GDM1 (cell line): ENCODE results near the gene PRSS35.
A peak's percentile ranks its signal among the peaks of the same experiment; 100 is the strongest.
"Not testable (repeated sequence)": the region's sequence is repeated elsewhere in the genome, so short reads cannot be mapped to it uniquely, and the experiment has no call there.

Source experiments
- DNase-seq: peaks from one replicate; lab custom pipeline; 2025; lab: John Stamatoyannopoulos, UW

PRSS35 gene, protein sequence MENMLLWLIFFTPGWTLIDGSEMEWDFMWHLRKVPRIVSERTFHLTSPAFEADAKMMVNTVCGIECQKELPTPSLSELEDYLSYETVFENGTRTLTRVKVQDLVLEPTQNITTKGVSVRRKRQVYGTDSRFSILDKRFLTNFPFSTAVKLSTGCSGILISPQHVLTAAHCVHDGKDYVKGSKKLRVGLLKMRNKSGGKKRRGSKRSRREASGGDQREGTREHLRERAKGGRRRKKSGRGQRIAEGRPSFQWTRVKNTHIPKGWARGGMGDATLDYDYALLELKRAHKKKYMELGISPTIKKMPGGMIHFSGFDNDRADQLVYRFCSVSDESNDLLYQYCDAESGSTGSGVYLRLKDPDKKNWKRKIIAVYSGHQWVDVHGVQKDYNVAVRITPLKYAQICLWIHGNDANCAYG

DNA sequence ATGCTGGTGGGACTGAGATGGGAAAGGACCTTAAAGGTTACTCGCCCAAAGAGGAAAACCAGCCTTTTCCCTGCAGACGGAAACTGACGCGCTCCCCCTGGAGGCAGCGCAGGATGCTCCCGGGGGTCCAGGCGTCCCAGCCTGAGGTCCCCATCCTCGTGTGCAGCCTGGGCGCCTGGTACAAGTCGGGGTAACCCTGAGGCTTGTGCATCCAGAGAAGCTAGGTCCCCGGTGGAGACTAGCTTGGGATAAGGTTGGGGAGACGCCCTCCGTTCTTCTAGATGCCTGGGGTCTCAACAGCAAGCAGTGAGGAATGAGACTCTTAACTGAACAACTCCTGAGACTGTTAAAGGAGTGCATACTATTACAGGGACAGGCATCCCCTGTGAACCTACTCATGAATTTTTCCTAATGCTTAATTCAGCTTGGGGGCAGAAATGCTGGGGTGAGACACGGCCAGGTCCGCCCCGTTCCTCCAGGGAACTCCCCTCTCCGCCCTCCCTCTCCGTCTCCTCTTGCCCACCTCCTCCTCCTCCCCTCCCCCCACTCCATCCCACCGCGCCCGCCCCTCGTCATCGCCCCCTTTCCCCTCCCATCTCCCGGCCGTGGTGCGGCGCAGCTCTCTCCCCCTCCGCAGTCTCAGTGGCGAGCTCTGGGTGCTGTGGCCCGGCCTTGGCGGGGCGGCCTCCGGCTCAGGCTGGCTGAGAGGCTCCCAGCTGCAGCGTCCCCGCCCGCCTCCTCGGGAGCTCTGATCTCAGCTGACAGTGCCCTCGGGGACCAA lies at the start of gene PRSS35:
TSS of gene PRSS35 (plus strand) at position 634 of the 781 bp plus-strand sequence. CDS start 10,908 bp downstream, outside the sequence.
- no peak for DNase-seq

DNA sequence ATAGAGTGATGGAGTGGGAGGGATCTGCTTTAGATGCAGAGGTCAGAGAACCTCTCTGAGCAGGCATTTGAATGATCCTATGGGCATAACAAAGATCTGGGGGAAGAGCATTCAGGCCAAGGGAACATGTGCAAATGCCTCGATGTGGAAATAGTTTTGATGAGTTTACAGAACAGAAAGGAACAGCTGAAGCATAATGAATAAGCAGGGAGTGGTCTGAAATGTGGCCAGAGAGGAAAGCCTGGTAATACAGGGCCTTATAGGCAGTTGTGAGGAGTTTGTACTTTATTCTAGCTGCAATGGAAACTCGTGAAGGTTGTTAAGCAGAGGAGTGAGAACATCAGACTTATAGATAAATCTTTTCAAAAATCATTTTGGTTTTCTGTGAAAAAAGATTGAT lies 48.4 kb upstream of the PRSS35 start:
- DNase-seq: no peak

DNA sequence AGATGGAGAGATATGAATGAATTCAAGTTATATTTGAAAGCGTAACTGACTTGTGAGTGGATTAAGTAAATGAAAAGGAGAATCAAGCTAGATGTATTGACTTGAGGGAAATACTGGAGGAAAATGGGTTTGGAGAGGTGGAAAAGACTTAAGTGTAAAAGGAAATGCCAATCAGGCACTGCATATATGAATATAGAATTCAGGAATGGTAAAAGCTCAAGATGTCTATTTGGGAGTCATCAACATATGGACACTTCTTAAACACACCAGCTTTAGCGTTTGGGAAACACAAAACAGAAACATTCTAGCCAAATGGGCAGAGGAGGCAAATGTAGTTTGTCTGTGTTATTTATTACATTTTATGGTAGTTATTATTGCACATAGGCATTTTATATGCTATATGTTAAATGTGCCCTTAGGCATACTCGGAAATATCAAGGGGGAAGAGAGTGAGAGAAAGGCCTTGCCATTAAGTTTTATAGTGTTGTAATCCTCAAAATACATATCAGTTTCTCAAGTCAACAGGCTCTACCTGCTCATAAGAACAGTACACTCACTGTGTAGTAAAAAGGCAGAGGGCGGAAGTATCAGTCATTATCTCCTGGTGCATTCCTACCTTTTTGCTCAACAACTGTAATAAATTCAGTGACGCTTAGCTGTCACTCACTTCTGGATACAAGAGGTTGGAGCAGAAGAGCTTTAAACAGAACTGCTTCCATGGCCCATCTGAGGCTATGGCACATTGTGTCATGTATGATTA lies 47.8 kb upstream of the PRSS35 start:
- DNase-seq: no peak

DNA sequence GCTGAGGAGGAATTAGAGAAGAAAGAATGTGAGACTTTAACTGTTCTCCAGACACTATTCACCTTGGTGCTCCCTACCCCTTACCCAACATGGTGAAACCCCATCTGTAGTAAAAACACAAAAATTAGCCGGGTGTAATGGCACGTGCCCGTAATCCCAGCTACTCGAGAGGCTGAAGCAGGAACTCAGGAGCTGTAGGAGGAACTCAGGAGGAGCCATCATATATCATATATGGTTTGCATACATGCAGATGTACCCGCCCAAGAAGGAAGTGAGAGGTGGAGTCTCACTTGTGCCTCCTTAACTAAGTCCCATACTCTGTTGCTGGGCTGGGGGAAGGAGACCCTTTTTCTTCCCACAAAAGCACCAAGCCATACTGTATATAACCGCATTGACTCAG lies 46.0 kb upstream of the PRSS35 start:
- no peak for DNase-seq

DNA sequence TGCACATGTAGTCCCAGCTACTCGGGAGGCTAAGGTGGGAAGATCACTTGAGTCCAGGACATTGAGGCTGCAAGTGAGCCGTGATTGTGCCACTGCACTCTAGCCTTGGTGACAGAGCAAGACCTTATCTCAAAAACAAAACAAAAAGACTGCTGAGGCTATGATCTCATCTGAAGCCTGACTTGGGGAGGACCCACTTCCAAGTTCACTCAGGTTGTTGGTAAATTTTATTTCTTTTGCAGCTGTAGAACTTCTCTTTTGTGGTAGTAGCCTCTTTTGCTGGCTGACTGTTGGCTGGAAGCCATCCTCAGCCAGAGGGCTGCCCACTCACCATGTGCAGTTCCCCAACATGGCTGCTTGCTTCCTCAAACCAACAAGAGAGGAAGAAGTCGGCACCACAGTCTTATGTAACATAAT lies 44.7 kb upstream of the PRSS35 start:
- DNase-seq: peak; percentile 79

DNA sequence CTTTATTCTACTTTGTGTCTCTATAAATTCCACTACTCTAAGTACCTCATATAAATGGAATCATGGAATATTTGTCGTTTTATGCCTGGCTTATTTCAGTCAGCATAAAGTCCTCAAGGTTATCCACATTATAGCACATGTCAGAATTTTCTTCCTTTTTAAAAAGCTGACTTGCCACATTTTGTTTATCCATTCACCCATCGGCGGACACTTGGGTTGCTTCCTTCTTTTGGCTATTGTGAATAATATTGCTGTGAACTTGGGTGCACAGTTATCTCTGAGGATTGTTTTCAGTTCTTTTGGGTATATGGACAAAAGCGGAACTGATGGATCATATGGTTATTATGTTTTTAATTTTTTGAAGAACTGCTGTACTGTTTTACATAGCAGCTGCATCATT lies 42.3 kb upstream of the PRSS35 start:
- no peak for DNase-seq

DNA sequence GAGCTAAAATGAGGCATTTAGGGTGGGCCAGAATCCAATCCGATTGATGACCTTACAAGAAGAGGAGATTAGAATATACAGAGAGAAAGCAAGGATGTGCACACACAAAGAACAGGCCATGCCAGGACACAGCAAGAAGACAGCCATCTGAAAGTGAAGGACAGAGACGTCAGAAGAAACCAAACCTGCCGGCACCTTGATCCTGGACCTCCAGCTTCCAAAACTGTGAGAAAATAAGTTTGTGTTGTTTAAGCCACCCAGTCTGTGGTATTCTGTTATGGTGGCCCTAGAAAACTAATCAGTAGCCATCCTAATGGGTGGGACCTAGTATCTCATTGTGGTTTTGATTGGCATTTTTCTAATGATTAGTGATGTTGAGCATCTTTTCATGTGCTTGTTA lies 41.7 kb upstream of the PRSS35 start:
- DNase-seq: no peak

DNA sequence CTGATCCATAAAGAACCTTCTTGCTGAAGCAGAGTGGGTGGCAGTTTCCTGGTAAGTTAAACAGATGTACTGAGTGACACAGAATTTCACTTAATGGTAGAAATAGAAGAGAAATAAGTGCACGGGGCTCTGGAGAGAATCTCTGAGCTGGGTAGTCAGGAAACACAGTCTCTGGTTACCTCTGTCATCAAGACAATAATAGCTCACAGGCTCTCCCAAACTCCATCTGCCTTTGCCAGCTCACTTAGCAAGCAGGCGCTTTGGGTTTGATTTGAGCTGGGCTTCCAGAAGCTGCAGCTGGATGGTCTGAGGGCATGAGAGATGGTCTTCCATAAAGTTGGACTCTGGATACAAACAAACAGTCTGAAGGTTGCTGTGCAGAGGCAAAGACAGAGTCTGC lies 39.6 kb upstream of the PRSS35 start:
- no peak for DNase-seq

DNA sequence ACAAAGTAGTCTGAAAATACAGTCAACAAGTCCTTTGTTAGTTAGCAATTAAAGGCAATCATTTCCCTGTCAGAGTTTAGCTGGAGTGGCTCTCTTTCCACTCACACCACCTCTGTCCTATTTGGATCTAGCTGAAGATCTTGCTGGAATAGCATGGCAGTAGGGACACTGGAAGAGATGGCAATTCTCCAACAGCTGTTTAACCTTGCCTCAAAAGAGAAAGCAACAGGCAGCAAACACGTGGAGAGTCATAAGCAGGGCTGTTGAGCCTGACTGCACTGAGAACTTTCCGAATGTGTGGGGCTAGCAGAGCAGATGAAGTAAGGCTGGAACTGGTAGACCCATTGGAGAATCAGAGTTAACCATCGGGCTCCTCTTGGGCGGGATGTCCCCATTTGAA lies 38.0 kb upstream of the PRSS35 start:
- DNase-seq: no peak

DNA sequence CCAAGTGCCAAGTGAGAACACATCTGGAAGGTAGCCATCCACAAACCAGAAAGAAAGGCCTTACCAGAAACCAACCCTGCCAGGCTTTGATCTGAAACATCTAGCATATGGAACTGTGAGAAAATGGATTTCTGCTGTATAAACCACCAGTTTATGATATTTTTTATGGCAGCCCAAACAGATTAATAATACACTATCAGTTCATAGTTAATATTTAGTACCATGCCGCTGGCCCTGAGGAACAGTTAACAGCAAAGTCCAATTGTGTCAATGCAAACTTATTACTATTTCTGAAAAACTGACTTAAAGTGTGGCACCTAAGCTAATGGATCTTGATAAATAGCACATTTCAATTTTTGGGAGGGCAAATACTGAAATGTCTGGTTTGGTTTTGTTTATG lies 35.4 kb upstream of the PRSS35 start:
- no peak for DNase-seq

DNA sequence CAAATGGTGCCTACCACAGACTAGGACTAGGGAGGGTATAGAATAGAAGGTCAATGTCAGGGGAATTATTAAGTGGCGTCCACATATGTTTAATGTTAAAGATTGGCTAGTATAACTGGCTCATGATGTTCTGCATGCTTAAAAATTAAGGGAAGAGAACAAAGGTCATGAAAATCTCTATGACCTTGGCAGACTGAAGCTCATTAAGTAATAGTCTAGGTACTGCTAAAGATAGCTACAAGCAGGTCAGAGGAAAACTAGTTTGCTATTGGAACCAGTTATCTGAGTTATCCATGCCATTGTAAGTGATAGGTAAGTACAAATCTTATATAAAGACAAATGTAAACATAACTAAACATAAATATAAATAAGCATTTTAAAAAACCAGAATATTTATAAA lies 32.9 kb upstream of the PRSS35 start:
- no peak for DNase-seq

DNA sequence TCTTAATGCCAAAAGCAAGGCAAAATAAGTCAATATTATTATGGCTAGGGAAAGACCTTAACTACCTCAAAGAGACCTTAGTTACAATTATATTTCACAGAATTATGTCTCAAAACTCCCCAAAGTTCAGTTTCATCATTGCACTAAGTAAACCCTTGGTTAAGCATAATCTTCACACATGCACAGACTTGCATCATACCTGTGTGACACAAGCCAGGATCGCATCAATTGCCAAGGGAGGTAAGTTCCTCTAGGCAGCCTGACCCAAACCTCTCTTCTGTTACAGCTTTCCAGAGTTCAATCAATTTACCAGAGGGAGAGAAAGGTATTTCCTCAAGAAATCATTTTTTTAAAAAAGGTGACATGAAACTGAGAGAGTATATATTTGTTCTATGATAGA lies 31.9 kb upstream of the PRSS35 start:
- no peak for DNase-seq

DNA sequence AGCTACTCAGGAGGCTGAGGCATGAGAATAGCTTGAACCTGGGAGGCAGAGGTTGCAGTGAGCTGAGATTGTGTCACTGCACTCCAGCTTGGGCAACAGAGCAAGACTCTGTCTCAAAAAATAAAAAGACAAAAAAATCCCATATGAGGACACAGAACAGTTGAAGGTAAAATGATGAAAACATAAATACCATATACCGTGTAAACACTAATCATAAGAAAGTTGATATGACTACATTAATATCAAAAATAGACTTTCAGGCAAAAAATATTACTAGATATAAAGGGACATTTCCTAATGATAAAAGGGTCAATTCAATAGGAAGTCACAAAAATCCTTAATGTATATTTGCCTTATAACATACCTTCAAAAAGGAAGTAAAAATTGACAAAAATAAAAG lies 30.4 kb upstream of the PRSS35 start:
- not testable (repeated sequence) for DNase-seq

DNA sequence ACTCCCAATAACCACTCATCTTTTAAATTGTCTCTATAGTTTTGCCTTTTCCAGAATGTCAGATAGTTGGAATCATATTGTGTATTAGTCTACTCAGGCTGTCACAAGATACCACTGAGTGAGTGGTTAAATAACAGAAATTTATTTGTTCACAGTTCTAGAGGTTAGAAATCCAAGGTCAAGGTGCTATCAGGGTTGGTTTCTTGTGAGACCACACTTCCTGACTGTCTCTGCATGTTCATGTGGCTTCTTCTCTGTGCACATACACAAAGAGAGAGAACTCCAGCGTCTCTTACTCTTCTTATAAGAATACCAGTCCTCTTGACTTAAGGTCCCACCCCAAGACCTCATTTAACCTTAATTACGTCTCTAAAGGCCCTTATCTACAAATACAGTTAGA lies 23.9 kb upstream of the PRSS35 start:
- DNase-seq: no peak

DNA sequence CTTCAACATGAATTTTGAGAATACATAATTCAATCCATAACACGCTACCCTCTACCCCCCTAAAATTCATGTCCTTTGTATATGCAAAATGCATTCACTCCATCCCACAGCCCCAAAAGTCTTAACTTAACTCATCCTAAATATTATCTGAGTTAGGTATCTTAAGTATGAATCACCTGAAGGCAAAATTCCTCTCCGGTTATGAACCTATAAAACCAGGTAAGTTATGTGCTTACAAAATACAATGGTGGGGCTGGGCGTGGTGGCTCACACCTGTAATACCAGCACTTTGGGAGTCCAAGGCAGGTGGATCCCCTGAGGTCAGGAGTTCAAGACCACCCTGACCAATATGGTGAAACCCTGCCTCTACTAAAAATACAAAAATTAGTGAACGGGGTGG lies 23.5 kb upstream of the PRSS35 start:
- DNase-seq: no peak

DNA sequence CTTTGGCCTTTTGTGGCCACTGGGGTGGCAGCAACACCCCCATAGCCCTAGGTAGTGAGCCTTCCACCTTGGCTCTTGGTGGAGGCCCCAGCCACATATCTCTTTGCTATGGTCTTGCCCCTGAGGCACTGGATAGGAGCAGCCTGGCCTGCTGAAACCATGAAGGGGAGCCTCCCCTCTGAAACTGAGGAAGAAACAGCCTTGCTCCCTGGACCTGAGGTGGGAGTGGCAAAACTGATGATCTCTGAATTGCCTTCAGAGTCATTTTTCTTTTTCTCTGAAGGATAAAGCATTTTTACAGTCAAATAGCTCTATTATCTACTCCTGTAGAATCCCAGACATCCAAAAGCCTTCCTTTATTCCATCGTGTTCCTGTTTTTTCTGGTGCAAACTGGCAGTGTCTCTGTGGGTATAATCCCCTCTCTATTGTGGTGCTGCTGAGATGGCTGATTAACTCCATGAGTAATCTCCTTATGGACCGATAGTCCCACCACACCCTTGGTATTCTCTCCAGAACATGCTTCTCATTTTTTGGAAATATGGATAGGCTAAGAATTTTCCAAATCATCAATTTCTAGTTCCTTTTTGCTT lies 22.0 kb upstream of the PRSS35 start:
- DNase-seq: no peak

DNA sequence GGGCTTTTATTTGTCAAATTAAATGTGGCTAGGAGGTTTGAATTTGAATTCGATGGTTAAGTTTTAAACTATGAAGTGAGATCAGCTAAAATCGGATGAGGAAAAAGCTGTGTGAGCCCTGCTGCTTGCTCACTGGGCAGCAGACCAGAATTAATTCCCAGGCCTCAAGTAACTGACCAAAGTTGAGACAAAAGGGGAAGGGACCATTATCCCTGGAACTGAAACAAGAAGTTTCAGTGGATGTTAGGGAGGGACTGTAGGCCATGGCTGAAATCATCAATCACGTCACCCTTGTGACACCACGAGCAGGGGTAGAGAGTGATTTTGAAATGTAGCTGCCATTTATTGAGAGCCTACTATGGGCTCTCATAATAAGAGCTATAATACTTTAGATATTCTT lies 7.0 kb upstream of the PRSS35 start:
- DNase-seq: no peak

DNA sequence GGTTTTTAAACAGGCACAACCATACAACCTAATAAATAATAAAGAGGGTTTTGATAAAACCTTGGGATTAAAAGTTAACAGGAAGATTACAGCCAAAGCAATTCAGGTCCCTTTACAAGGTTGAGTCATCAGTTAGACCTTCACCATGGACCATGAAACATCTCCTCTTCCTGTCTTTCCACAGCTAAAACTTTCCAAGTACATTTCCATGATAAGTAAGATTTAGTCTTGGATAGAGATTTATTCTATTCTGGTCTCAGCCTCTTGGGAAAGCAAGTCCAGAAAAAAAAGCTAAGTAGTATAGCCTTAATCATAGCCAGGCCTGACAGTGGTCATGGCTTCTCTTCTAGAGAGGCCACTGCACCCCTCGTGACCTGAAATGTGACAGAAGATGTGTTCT lies 2.9 kb upstream of the PRSS35 start:
- no peak for DNase-seq

DNA sequence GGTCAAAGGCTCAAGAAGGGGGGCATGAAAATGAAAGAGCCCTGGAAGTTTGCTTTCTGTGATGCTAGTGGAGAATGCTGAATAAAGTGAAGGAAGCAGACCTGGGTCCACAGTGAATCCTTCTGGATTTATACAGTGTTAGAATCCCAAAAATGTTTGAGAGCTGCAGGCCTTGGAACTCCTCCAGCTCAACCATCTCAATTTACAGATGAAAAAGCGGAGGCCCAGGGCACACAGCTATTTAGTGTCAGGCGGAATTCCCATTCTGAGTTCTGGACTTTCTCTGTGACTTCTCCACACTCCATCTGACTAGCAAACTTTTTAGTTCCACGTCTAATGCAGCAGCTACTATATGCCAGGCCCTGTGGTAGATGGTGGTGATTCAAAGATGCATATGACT lies 1.5 kb upstream of the PRSS35 start:
- DNase-seq: no peak

DNA sequence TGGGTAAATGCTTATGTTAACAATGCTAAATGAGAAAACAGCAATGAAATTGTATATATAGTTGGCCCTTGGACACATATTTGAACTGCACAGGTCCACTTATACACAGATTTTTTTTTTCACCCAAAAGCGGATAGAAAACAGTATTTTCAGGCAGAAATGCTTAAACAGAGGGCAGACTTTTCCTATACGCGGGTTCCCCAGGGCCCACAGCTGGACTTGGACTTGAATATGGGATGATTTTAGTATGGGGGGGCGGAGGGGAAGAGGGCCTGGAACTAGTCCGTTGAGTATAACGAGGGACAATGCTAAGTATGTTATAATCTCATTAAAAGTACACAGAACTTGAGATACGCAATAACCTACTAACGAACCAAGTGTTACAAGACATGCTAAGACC lies 1.1 kb upstream of the PRSS35 start:
- no peak for DNase-seq

DNA sequence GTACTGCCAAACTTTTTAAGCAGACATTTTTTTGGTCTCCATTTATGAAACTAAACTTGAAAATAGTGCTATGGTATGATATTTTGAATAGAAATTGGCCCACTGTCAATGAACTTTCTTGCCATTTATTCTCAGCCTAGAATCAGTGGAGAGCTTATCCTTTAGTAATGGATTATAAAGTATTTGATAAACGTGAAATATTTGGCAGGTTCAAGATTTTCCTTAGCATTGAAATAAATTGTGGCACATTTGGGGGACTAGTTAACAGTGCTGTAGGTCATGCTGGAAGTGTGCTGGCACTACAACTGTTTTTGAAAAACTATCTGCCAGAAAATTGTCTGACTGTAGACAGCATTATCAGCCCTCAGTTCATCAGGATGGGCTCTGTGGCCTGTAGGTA lies 2.1 kb downstream of the PRSS35 start:
- DNase-seq: no peak

DNA sequence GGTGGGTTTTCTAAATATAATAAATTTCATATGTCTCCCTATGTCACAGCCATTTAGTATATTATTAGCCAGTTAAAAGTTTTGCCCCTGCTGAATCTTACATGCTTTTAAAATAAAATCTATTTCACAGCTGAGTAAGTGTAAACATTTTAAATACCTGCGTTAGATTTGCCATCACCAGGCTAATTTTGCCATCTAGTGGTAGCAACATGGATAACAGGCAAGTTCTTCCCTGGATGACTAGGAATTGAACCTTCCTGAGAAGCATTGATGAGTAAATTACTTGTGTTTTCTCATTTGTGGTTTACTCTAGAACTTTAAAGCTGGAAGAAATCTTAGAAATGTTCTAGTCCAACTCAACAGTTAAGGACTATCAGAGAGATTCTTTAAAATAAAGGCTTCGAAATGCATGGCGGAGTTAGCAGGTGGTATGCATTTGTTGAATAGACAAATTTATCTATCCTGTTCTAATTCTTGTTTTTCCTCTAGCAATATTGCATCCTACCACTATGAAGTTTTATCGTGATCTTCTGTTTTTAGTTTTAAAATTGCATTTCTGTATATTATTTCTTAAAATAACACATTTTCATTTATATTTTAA lies 2.6 kb downstream of the PRSS35 start:
- peak; percentile 29 for DNase-seq
